Activated CD4-positive, CD25-positive, alpha-beta regulatory T cell (primary cell): ENCODE results near the gene PACSIN2.
"Not testable (repeated sequence)": the region's sequence is repeated elsewhere in the genome, so short reads cannot be mapped to it uniquely, and the experiment has no call there.

Experiments
- DNase-seq, 4 experiments: peaks; one replicate each; lab custom pipeline; 2025; lab: John Stamatoyannopoulos, UW

Gene PACSIN2

GRCh38 chr22:43009444-43009843 lies 5.5 kb downstream of the PACSIN2 start:
- no peak for DNase-seq

GRCh38 chr22:43008921-43009320 lies 6.0 kb downstream of the PACSIN2 start:
- DNase-seq = no peak

GRCh38 chr22:43008509-43008908 lies 6.4 kb downstream of the PACSIN2 start:
- no peak for DNase-seq

- no peak for DNase-seq
Measured at GRCh38 chr22:43007519-43008102, 7.3 kb downstream of the PACSIN2 start.

- DNase-seq = no peak
Measured at GRCh38 chr22:43006753-43007152, 8.2 kb downstream of the PACSIN2 start.

GRCh38 chr22:43006016-43006505 lies 8.9 kb downstream of the PACSIN2 start:
- no peak for DNase-seq

GRCh38 chr22:43005106-43005505 lies 9.8 kb downstream of the PACSIN2 start:
- no peak for DNase-seq

GRCh38 chr22:43004362-43005035 lies 10.4 kb downstream of the PACSIN2 start:
- no peak for DNase-seq

- DNase-seq = no peak
Measured at GRCh38 chr22:43002202-43002586, 12.8 kb downstream of the PACSIN2 start.

- no peak for DNase-seq
Measured at GRCh38 chr22:43001271-43002201, 13.4 kb downstream of the PACSIN2 start.

- no peak for DNase-seq
Measured at GRCh38 chr22:43000441-43001175, 14.3 kb downstream of the PACSIN2 start.

- DNase-seq = no peak
Measured at GRCh38 chr22:42997582-42998090, 17.3 kb downstream of the PACSIN2 start.

- DNase-seq = no peak
Measured at GRCh38 chr22:42996646-42997365, 18.1 kb downstream of the PACSIN2 start.

GRCh38 chr22:42995654-42996053 lies 19.3 kb downstream of the PACSIN2 start:
- DNase-seq = not testable (repeated sequence)

- DNase-seq = no peak
Measured at GRCh38 chr22:42994917-42995562, 19.9 kb downstream of the PACSIN2 start.

- no peak for DNase-seq
Measured at GRCh38 chr22:42994276-42994916, 20.6 kb downstream of the PACSIN2 start.

- DNase-seq = no peak
Measured at GRCh38 chr22:42993651-42994275, 21.2 kb downstream of the PACSIN2 start.

- DNase-seq = no peak
Measured at GRCh38 chr22:42992886-42993479, 22.0 kb downstream of the PACSIN2 start.

- no peak for DNase-seq
Measured at GRCh38 chr22:42992092-42992491, 22.9 kb downstream of the PACSIN2 start.
